Left cardiac atrium (tissue), 4 donors: ENCODE measurements around the gene GRWD1. TPM values are rescaled to one million over a fixed set of nuclear protein-coding genes. Genes with fewer than 3 reads are reported as not detected.

ENCODE experiments used
- ATAC-seq, 2 donors: fragments of 200-7000 bp; cut with Tn5 transposase; one replicate each; pipeline ENCODE4 v1.9.1; 2020; ENCODE audit warnings: mild to moderate bottlenecking in 2 of 2, moderate library complexity in 2 of 2
- DNase-seq: peaks from one replicate; pipeline ENCODE4 v3.0.0-alpha.2; 2020
- intact Hi-C, 2 donors: fragments of 100-400 bp; cut with DNase I; formaldehyde crosslinking; loops; one replicate each; pipeline versions ENCODE4 v1.14.1 to v1.15.1; 2022 to 2023
- total RNA-seq, 2 donors: library from RNA; stranded (reverse); fragmentation: NEBNext Ultra II Directional; extraction: Animal tissue kit (Norgen Biotek cat#: 25700); gene quantifications; one replicate each; pipeline ENCODE4 v1.2.1, GENCODE V29; 2021
- donor health status: DM: no; HTN: yes; CAD: no.
- donor health status: DM: no; HTN: yes; CAD: no; lungs with severe emphysema.
- donor health status: DM: yes; HTN: yes; CAD: no.
- donor health status: Dilated cardiomyopathy.

GRWD1 gene
- total RNA-seq, 2 donors from 2014 or later, result 18.1 to 24.9 TPM

DNA sequence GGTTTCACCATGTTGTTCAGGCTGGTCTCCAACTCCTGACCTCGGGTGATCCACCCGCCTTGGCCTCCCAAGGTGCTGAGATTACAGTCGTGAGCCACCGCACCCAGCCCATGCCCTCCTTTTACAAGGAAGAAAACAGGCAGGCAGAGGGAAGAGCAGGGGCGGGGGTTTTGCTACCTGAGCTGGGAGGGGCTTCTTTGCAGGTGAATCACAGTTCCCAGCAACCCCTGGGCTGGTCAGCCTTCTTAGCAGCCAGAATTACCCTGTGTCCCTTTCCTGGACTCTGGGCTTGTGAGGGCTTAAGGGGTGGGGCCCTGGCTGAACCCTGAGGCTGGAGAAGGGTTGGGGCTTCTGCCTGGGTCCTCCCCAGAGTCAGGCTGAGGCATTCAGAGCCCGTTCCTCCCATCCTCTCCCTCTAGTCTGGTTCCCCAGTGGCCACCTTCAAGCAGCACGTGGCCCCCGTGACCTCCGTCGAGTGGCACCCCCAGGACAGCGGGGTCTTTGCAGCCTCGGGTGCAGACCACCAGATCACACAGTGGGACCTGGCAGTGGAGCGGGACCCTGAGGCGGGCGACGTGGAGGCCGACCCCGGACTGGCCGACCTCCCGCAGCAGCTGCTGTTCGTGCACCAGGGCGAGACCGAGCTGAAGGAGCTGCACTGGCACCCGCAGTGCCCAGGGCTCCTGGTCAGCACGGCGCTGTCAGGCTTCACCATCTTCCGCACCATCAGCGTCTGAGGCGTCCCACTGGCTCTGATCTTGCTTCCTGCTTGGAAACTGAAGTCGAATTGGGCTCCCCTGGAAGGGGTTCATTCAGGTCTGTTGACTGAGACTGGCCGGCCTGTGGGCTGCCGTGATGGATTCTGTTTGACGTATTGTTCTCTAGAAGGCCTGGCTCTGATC lies 6.8 kb downstream of the GRWD1 start:
- ATAC-seq (no peak), DNase-seq (no peak)
- intact Hi-C loops, result no loop called here

DNA sequence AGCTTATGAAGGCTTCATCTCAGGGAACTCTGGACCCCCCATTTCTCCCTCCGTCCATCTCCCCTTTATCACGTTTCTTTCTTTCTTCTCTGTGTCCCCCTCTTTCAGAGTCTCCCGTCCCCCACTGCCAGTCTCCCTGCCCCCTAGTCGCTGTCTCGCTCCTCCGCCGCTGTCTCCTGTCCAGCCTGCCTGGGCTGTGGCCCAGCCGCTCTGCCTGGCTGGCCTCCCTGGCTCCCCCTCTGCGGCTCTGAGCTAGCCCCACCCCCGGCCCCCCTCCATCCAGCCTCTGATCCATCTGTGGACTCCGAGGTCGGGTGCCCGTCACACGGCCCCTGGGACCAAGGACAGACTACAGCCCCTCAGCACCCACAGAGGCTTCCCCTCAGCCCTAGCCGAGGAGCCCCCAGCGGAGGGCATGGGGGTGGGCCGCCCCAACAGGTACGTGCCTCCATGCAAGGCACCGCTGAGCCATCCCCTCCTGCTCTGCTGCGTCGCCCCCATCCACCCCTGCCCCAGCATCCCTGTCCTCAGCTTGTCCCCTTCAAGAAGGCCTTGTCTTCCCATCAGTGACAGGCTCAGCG lies 8.5 kb downstream of the GRWD1 start:
- ATAC-seq (peak in 1 of 2 donors; percentile 5), DNase-seq (no peak)
- intact Hi-C loops, result no loop called here

DNA sequence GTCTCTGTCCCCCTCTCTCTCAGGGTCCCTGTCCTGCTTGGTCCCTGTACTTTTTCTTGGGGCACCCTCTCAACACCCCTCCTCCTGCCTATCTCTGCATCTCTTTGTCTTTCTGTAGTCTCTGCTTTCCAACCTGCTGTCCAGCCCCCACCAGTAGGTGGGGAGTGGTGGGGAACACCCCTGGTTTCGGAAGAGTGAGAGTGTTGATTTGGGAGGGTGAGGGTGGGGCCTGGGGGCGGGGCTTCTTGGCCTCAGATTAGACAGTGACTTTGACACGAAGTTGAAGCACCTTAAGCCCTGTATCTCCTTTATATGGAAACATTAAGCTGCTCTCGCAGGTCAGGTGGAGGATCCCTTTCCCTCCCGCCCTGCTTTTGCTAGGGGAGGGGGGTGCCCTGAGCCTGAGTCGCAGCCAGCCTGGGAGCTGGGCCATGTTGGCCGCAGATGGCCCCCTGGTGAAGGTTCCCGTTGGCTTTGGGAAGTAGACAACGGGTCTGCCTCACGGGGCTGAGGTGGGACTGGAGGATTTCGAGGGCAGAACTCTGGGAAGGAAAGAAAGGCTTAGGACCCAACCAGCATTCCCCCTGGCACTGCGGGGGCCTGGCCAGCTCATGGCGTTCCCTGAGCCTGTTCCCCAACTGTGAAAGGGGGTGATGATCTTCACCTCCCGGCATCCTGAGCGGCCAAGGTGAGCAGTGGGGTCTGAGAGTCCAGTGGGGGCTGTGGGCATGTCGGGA lies 9.6 kb downstream of the GRWD1 start, which contains the start of gene KCNJ14:
Gene KCNJ14 (plus strand): TSS at position 404 of the 737 bp plus-strand sequence. CDS start 6,151 bp downstream, outside the sequence.
- ATAC-seq, result no peak
- DNase-seq, result no peak
- intact Hi-C loops, result no loop called here

DNA sequence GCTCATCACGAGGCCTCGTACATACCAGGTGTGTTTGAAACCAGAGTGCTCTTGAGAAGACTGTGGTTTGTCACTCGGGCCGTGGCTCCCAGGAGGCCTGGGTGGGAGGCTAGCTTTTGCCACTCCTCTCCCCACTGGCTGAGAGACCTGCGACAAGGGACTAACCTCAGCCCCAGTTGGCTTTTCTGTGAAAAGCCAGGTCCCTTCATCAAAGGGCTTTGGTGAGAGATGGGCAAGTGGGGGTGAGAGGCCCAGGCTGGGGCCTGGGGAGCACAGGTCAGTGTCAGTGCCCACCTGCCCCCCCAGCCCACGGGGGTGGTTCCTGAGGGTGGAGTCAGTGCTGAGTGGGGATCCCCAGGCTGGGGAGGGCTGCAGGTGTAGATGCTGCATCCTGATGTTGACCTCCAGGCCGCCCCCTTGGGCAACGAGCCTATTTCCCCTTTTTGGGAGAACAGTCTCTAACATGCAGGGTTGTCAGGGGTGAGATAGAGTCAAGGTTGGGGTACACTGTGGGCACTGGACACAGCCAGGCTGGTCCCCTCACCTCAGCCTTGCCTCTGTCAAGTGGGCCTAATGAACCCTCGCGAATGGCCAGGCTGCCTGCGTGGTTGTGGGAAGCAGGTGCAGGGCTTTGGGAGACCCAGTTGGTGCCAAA lies 10.3 kb downstream of the GRWD1 start:
- DNase-seq (no peak), ATAC-seq (no peak)
- intact Hi-C loops, result no loop called here

DNA sequence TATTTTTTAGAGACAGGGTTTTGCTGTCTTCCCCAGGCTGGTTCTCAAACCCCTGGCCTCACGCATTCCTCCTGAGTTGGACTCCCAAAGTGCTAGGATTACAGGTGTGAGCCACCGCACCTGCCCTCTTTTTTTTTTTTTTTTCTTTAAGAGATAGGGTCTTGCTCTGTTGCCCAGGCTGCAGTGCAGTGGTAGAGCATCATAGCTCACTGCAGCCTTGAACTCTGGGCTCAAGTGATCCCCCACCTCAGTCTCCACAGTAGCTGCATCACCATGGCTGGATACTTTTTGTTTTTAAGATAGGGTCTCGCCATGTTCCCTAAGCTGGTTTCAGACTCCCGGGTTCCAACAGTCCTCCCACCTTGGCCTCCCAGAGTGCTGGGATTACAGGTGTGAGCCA lies 11.1 kb downstream of the GRWD1 start:
- intact Hi-C loops, result no loop called here
- DNase-seq (no peak), ATAC-seq (no peak)

DNA sequence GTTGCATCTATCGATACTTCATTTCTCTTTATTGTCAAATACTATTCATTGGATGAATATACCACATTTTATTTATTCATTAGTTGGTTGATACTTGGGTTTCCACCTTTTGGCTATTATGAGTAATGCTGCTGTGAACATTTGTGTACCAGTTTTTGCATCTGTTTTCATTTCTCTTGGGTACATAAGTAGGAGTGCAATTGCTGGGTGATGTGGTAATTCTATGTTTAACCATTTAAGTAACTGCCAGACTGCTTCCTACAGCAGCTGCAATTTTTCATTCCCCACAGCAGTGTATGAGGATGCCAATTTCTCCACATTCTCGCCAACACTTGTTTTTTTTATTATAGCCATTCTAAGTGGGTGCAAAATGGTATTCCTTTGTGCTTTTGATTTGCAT lies 12.2 kb downstream of the GRWD1 start:
- intact Hi-C loops, result no loop called here
- no peak for DNase-seq
- ATAC-seq, result no peak

DNA sequence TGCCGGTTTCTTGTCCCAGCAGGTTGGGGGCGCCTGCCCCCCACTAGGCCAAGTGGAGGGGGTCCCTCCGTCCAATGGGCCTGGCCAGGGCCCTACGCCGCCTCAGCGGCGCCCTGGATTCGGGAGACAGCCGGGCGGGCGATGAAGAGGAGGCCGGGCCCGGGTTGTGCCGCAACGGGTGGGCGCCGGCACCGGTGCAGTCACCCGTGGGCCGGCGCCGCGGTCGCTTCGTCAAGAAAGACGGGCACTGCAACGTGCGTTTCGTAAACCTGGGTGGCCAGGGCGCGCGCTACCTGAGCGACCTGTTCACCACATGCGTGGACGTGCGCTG lies 15.8 kb downstream of the GRWD1 start:
- ATAC-seq (no peak), DNase-seq (no peak)
- intact Hi-C loops, result no loop called here

DNA sequence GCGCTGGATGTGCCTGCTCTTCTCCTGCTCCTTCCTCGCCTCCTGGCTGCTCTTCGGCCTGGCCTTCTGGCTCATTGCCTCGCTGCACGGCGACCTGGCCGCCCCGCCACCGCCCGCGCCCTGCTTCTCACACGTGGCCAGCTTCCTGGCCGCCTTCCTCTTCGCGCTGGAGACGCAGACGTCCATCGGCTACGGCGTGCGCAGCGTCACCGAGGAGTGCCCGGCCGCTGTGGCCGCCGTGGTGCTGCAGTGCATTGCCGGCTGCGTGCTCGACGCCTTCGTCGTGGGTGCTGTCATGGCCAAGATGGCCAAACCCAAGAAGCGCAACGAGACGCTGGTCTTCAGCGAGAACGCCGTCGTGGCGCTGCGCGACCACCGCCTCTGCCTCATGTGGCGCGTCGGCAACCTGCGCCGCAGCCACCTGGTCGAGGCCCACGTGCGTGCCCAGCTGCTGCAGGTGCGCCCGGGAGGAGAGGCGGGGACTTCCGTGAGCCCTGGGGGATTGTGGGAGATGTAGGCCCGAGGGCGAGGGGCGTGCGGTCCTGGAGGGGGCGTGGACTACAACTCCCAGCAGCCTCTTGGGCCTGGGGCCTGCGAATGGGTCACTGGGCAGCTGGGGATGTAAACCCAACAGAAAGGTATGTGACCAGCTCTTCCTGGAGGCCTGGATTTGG lies 16.3 kb downstream of the GRWD1 start:
- DNase-seq (no peak), ATAC-seq (peak in 1 of 2 donors; percentile 23)
- intact Hi-C loops, result no loop called here

DNA sequence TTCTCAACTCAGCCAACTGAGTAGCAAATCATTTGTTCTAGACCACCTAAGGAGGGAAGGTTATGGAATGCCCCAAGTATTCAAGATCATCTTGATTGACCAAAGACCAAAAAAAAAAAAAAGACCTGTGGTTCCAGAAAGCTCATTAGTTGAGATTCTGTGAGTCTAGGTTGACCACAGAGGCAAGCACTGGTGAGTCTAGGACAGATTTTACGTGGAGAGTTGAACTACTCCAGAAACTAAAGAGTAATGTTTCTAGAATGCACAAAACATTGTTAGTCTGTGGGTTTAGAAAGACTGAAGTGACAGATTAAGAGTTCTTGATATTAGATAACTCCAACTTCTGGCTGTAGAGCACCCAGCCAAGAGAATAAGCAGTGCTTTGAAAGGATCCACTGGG lies 19.4 kb downstream of the GRWD1 start:
- ATAC-seq (no peak), DNase-seq (no peak)
- intact Hi-C loops, result no loop called here

DNA sequence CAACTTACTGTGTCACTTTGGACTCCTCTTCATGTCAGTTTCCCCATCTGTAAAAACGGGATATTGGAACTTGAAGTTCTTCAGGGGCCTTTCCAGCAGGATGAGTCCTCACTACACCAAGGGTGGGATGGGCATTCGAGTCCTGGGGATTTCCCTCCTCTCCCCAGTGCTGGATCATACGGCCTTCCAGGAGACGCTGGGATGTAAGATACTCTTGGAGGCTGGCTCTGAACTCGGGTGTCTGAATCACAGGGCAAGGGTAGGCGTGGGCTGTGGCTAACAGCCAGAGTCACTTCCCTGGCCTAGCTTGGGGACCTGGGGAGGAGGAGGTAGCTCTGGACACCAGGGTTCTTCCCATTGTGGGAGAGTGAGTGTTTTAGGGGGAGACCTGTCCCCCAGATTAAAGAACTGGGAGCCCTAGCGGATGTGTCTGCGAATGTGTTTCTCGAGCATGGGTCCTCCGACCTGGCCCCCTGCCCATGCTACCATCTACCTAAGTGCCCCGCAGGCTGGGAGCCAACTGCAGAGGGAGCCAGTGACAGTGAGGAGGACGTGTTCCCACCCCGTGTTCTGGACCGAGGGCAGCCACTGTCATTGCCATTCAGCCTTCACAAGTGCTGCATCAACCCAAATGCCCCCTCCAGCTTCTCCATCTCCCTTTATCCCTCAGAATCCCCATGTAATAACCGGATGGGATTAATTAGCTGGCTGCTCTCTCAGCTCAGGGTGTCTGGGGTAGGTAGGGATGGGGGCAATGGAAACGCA lies 21.0 kb downstream of the GRWD1 start:
- ATAC-seq, result no peak
- intact Hi-C loops, result no loop called here
- no peak for DNase-seq

DNA sequence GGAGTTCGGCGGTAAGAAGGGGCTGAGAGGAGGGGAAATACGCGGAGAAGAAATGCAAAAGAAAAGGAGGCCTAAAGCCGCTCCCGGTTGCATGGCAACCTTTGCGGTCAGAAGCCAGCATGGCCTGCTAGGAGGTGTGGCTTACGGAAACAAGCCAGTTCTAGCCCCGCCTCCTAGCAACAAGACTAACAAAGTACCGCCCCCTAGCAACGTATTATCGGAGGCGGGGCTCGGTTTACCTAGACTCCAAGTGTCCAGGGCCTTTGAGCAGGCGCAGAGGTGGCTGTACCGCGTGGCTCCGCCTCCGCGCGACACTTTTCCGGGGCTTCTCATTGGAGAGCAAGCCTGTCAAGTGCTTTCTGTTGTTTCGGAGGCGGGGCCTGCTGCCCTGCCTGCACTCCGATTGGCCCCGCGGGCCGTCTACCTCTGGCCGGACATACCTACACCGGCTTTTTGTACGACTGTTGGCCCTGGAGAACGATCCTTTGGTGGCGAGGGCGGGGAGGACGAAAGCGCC lies 23.0 kb downstream of the GRWD1 start:
- DNase-seq (peak; percentile 99), ATAC-seq (peak; percentile 95)
- intact Hi-C loops, result no loop called here

DNA sequence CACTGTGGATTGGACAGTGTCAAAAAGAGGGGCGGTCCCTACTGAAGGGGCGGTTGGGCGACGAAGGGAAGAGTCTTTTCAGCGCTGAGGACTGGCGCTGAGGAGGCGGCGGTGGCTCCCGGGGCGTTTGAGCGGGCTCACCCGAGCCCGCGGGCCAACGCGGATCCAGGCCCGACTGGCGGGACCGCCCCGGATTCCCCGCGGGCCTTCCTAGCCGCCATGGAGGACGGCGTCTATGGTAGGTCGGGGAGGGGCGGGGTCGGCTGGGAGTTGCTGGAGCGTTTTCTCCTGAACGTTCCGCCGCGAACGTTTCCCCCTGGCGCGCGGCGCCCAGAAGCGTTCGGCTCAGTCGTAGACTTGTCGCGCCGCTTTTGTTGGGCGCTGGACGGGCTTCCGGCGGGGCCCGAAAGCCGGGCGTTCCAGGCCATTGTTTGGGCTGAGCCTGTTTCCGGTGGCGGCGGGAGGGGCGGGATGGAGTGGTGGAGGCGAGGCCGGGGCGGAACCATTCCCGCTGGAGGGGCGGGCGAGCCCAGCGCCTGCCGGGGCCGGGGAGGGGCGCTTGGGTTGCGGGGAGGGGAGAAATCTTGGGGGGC lies 23.6 kb downstream of the GRWD1 start, which contains the start of gene CYTH2:
Gene CYTH2 (plus strand): TSS at position 81 of the 593 bp plus-strand sequence. CDS start 139 bp downstream, at position 220.
- peak; percentile 83 to 85 for ATAC-seq
- peak; percentile 91 for DNase-seq
- intact Hi-C loops, result no loop called here

DNA sequence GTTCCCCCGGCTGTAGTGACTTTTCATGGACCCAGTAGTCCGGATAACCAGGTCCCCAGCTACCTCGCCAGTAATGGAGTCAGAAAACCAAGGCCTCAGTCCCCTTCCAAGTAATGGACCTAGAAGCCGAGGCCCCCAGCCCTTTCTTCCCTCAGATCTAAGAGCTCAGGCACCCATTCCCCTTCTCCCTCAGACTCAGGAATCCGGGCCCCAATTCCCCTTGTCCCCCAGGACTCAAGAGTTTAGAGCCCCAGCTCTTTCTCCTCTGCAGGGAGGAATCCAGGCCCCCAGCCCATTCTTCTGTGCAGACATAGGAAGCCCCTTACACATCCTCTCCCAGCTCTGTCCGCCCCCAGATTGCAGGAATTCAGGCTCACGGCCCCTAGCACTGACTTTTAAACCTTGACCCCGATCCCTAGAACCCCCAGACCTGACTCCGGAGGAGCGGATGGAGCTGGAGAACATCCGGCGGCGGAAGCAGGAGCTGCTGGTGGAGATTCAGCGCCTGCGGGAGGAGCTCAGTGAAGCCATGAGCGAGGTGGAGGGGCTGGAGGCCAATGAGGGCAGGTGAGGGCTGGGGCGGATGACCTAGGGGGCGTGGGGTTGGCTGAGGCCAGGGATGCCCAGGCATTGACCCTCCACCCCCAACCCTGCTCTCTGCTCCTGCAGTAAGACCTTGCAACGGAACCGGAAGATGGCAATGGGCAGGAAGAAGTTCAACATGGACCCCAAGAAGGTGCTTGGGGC lies 24.3 kb downstream of the GRWD1 start:
- intact Hi-C loops, result no loop called here
- DNase-seq, result no peak
- ATAC-seq, result no peak

DNA sequence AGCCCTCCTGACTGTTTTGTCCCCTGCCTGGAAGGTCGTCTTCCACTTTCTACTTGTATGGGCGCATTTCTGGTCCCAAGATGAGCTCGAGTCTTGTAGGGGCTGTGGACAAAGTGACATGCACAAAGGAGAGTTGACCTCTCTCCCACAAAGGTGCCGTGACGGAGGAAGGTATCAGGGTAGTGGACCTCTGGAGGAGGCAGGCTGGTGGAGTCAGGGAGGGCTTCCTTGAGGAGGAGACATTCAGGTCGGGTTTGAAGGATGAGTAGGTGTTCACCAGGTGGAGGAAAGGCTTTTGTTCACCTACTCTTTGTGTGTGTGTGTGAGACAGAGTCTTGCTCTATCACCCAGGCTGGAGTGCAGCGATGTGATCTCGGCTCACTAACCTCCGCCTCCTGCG lies 25.1 kb downstream of the GRWD1 start:
- intact Hi-C loops, result no loop called here
- ATAC-seq, result no peak
- DNase-seq, result no peak

DNA sequence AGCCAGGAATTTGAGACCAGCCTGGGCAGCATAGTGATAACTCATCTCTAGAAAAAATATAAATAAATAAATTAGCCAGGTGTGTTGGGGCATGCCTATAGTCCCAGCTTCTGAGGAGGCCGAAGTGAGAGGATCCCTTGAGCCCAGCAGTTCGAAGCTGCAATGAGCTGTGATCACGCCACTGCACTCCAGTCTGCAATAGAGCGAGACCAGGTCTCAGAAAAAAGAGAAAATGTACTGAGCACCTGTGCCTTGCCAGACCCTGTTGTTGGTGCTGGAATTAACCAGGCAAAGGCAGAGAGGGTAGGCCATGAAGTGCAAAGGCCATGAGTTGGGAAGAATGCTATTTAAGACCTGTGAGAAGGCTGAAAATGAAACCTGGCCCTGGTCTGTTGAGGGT lies 26.1 kb downstream of the GRWD1 start:
- ATAC-seq (no peak), DNase-seq (no peak)
- intact Hi-C loops, result no loop called here

DNA sequence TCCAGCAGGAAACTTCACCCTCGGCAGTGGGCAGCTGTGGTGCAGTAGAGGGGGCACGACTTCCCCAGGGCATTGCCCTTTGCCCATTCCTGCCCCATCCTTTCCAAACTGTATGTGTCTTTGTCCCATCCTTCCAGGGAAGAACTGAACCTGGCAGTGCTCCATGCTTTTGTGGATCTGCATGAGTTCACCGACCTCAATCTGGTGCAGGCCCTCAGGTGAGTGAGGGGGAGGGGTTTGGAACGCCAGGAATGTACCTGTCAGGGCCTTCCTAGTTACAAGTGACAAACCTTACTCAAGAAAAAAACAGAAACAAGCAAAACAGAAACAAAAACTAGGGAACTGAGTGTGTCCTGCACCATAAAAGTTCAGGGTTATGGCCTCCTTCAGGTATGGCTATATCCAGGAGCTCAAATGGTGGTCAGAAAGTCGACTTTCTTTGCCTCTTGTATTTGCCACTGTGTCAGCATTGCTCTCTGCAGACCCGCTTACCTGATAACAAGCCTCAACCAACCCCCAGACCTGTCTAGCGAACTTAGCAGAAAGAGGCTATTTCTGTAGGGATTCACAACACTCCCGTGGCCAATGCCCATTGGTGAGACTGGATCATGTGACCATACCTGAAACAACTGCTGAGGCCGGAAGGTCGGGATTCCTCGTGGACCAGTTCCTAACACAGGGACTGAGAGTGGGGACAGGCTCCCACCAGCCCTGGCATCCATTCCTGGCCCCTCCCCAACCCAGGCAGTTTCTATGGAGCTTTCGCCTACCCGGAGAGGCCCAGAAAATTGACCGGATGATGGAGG lies 27.6 kb downstream of the GRWD1 start:
- ATAC-seq, result no peak
- intact Hi-C loops, result no loop called here
- no peak for DNase-seq
